Bronchial epithelial cell (primary cell): ENCODE results near the gene MIX23. TPM values are rescaled to one million over a fixed set of nuclear protein-coding genes. Genes with fewer than 3 reads are reported as not detected.

Experiments used
- DNase-seq: peaks from one replicate; pipeline ENCODE4 v3.0.0-alpha.2; 2010; ENCODE audit warnings: low read depth
- FAIRE-seq: peaks from 2 replicates; lab custom pipeline; 2011; peaks lifted over from hg19 to GRCh38; lab: Jason Lieb, UNC
- H3K27me3 ChIP-seq: 2 replicates; pipeline ENCODE4 v1.5.1; 2011; ENCODE audit warnings: low read length; ENCODE audit not compliant: control insufficient read depth, insufficient read depth
- H3K36me3 ChIP-seq: 2 replicates; pipeline ENCODE4 v1.5.1; 2011; ENCODE audit warnings: low read length; ENCODE audit not compliant: control insufficient read depth, insufficient read depth
- H3K4me3 ChIP-seq: 2 replicates; pipeline ENCODE4 v1.5.1; 2011; ENCODE audit warnings: mild to moderate bottlenecking, low read depth, low read length, control low read depth
- total RNA-seq: library from RNA; depleted of rRNA; stranded (reverse); fragments of >200 nt; gene quantifications from 2 replicates; pipeline ENCODE4 v1.2.1, GENCODE V29; 2014
- TF ChIP-seq, protein P1 (sequence below): IDR thresholded peaks from 2 replicates; pipeline ENCODE4 v1.5.1; 2011; ENCODE audit warnings: mild to moderate bottlenecking, moderate library complexity, low read length, control low read depth, inconsistent platforms; ENCODE audit not compliant: insufficient read depth, severe bottlenecking

MIX23 gene
- total RNA-seq, 1 donor from 2014 or later = 24.0 TPM

DNA sequence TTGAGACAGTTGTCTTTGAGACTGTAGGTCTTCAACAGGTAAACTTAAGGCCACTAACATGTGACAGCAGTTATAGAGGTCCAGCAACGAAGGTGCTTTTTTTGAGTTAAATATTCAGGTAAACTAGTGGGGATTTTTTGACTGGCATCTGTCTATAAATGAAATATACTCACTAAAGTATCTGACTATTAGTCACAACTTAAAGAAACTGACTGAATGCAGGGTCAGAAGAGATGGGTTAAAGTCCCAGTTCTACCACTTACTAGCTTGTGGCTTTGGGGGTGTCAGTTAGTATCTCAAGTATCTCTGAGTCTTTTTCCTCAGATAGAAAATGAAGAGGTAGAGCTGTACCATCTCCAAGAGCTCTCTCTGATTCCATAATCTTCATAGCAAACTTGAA lies 18.0 kb downstream of the MIX23 start:
- no peaks in the 10 kb centered on the region for H3K27me3 ChIP-seq
- H3K4me3 ChIP-seq = no peak overlapping the region
- TF ChIP-seq, protein P1, sequence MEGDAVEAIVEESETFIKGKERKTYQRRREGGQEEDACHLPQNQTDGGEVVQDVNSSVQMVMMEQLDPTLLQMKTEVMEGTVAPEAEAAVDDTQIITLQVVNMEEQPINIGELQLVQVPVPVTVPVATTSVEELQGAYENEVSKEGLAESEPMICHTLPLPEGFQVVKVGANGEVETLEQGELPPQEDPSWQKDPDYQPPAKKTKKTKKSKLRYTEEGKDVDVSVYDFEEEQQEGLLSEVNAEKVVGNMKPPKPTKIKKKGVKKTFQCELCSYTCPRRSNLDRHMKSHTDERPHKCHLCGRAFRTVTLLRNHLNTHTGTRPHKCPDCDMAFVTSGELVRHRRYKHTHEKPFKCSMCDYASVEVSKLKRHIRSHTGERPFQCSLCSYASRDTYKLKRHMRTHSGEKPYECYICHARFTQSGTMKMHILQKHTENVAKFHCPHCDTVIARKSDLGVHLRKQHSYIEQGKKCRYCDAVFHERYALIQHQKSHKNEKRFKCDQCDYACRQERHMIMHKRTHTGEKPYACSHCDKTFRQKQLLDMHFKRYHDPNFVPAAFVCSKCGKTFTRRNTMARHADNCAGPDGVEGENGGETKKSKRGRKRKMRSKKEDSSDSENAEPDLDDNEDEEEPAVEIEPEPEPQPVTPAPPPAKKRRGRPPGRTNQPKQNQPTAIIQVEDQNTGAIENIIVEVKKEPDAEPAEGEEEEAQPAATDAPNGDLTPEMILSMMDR = no peak
- DNase-seq (no peak), FAIRE-seq (no peak)
- peaks cover 1% of the 10 kb centered on the region for H3K36me3 ChIP-seq

DNA sequence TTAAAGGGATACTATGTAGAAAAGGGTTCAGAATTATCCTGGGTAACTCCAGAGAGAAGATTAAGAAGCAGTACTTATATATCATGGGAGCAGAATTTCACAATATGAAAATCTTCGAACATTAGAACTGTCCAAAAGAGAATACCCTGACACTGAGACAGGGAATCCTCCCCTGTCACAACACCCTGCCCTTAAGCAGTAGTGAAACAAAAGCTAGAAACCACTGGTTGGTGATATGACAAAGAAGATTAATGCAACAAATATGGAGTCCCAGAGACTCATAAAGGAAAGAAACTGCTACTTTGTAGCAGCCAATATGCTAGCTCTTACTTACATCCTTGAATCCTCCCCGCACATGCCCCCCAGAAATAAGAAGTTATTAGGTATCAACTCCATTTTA lies 18.5 kb downstream of the MIX23 start:
- Histone ChIP-seq H3K36me3 (peaks cover 1% of the 10 kb centered on the region), H3K27me3 (no peaks in the 10 kb centered on the region), H3K4me3 (no peak overlapping the region)
- no peak for DNase-seq
- no peak for FAIRE-seq
- TF ChIP-seq, protein P1 = no peak

DNA sequence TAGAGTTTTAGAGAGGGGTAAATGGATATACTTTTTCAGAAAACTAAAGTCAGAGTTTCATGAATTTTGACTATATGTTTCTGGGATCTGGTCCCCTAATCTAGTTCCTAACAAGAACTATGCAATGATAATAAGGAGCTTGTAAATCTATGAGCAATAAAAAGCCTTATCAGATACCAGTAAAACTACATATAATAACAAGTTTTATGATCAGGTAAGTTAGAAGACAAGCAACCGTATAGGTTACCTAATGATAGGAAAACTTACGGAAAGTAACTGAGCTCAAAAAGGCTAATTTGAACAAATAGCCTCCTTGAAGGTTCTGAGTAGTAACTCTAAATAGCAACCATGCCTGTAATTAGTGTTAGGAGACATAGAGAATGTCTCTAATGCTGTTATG lies 21.0 kb downstream of the MIX23 start:
- no peaks in the 10 kb centered on the region for H3K27me3 ChIP-seq
- no peak for DNase-seq
- no peaks in the 10 kb centered on the region for H3K36me3 ChIP-seq
- H3K4me3 ChIP-seq = no peak overlapping the region
- FAIRE-seq = no peak
- TF ChIP-seq, protein P1 = no peak

DNA sequence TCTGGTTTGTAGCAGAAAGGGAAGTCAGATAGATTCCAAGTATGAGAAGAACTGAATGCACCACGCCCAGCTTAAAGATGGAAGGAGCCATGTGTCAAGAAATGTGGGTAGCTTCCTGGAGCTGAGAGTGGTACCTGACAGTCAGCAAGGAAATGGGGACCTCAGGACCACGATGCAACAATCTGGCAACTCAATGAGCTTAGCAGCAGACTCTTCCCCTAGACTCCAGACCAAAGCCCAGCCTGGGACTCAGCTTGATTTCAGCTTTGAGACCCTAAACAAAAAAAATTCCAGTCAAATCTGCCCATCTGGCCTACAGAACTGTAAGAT lies 24.4 kb downstream of the MIX23 start:
- DNase-seq (no peak), FAIRE-seq (no peak)
- TF ChIP-seq, protein P1 = no peak
- Histone ChIP-seq H3K36me3 (no peaks in the 10 kb centered on the region), H3K27me3 (no peaks in the 10 kb centered on the region), H3K4me3 (no peak overlapping the region)

DNA sequence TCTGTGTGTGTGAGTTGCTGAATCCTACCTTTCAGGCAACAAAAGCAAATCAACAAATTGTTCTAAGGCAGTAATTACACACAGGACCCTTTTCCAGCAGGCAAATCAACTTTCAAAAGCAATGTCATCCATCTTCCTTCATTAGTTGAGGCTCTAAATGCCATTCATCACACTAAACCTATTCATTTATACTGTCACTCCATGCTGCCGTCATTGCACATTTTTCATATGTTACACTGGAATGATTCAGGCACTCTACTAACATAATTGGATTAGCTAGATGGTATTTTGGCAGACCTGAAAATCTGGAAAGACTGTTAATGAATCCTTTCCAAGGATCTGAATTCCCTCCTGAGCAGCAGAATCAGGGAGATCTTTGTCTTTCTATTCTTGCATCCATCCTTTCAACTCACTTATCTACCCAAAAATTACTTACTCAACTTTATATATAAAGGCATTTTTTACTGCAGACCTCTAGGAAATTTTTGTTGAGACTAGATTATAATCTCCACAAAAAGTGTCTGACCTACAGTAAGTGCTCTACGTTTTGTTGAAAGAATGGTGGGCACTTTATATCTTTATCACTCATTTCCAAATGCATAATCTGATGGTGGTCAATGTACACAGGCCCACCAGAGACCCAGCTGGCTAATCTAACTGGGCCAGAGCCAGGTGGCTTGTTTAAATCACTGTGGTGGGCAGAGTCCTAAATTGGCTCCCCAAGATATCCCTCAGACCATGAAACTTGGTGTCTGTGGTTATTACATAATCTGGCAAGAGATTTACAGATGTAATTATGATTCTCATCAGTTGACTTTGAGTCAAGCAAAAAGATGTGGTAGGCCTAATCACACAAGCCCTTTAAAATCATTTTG lies 25.0 kb downstream of the MIX23 start:
- no peak overlapping the region for H3K4me3 ChIP-seq
- no peak for FAIRE-seq

More for the DNA sequence above, 25.0 kb downstream of the MIX23 start:
- peak; percentile 43 for DNase-seq
- Histone ChIP-seq H3K27me3 (no peaks in the 10 kb centered on the region), H3K36me3 (no peaks in the 10 kb centered on the region)
- TF ChIP-seq, protein P1 = no peak
